Vagina (tissue), 2 donors: ENCODE results near the gene GABBR2. TPM values are rescaled to one million over a fixed set of nuclear protein-coding genes. Genes with fewer than 3 reads are reported as not detected.

Source experiments
- DNase-seq, 2 donors: peaks; one replicate each; pipeline ENCODE4 v3.0.0-alpha.2; 2017; ENCODE audit errors: extremely low spot score in 2 of 2
- H3K27ac ChIP-seq: fragments of 200-600 bp; sonication (generic); one replicate; pipeline ENCODE4 v1.5.1; 2019
- H3K27me3 ChIP-seq: fragments of 200-600 bp; sonication (generic); one replicate; pipeline ENCODE4 v1.5.1; 2019
- H3K36me3 ChIP-seq, 2 donors: fragments of 200-600 bp; sonication (generic); one replicate each; pipeline ENCODE4 v1.5.1; 2017 to 2019
- H3K4me1 ChIP-seq: fragments of 200-600 bp; sonication (generic); one replicate; pipeline ENCODE4 v1.5.1; 2019
- H3K4me3 ChIP-seq, 2 donors: fragments of 200-600 bp; sonication (generic); 1 replicate in 1 of 2; 2 replicates in 1 of 2; pipeline ENCODE4 v1.5.1; 2016 to 2019
- H3K9me3 ChIP-seq: fragments of 200-600 bp; sonication (generic); one replicate; pipeline ENCODE4 v1.5.1; 2019
- POLR2A ChIP-seq, 2 donors: fragments of 450-650 bp; IDR thresholded peaks; one replicate each; pipeline ENCODE4 v1.6.1; 2017; ENCODE audit warnings: antibody characterized with exemption in 2 of 2, mild to moderate bottlenecking in 2 of 2, moderate library complexity in 2 of 2
- POLR2AphosphoS5 ChIP-seq, 2 donors: sonication (generic); formaldehyde crosslinking; IDR thresholded peaks; one replicate each; pipeline ENCODE4 v1.9.0; 2017; ENCODE audit warnings: antibody characterized with exemption in 2 of 2, mild to moderate bottlenecking in 2 of 2, low read depth in 1 of 2; ENCODE audit not compliant: insufficient read depth in 1 of 2
- intact Hi-C: fragments of 100-400 bp; cut with DNase I; formaldehyde crosslinking; loops from one replicate; pipeline ENCODE4 v1.15.1; 2023
- total RNA-seq: library from RNA; depleted of rRNA; stranded (reverse); fragments of >200 nt; gene quantifications from one replicate; pipeline ENCODE4 v1.2.3, GENCODE V29; 2016
- TF ChIP-seq, protein P1 (sequence below), 3 experiments: fragments of 450-650 bp in 2 of 3; fragments of 200-600 bp in 1 of 3; sonication (generic) in 1 of 3; IDR thresholded peaks; one replicate each; pipeline ENCODE4 v1.5.1; 2017 to 2019; ENCODE audit warnings: antibody characterized with exemption in 3 of 3, mild to moderate bottlenecking in 2 of 3, moderate library complexity in 2 of 3

The GABBR2 gene
- total RNA-seq, 1 donor from 2014 or later: not detected

DNA sequence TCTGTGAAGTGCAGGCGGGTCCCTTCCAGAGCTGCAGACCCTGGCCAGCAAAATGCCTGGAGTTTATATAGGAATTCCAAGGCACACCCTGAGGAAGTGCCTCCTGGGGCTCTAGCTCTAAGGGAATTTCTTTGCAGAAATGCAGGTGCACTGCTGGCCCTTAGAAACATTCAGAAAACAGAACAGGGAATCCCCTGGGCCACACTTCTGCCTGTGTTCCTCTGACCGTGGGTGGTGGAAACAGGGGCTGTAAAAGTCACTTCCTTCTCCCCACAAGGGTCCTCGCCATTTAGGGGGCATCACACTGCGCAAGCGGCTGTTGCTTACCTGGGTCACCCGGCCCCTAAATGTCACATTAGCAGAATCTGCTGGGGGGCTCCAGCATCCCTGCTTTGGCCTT lies 312.5 kb downstream of the GABBR2 start:
- H3K4me3 ChIP-seq: no peak overlapping the region
- no peaks in the 10 kb centered on the region for H3K4me1 ChIP-seq
- no peaks in the 10 kb centered on the region for H3K9me3 ChIP-seq
- DNase-seq: no peak
- intact Hi-C loops: no loop called here
- no peaks in the 10 kb centered on the region for H3K27me3 ChIP-seq
- no peaks in the 10 kb centered on the region for H3K36me3 ChIP-seq
- TF ChIP-seq POLR2AphosphoS5 (IDR thresholded peaks at IDR 0.05; ENCODE audit: insufficient read depth in 1 of 2, low read depth in 1 of 2): no peak
- TF ChIP-seq, protein P1, sequence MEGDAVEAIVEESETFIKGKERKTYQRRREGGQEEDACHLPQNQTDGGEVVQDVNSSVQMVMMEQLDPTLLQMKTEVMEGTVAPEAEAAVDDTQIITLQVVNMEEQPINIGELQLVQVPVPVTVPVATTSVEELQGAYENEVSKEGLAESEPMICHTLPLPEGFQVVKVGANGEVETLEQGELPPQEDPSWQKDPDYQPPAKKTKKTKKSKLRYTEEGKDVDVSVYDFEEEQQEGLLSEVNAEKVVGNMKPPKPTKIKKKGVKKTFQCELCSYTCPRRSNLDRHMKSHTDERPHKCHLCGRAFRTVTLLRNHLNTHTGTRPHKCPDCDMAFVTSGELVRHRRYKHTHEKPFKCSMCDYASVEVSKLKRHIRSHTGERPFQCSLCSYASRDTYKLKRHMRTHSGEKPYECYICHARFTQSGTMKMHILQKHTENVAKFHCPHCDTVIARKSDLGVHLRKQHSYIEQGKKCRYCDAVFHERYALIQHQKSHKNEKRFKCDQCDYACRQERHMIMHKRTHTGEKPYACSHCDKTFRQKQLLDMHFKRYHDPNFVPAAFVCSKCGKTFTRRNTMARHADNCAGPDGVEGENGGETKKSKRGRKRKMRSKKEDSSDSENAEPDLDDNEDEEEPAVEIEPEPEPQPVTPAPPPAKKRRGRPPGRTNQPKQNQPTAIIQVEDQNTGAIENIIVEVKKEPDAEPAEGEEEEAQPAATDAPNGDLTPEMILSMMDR (IDR thresholded peaks at IDR 0.05): no peak
- no peak for TF ChIP-seq POLR2A (IDR thresholded peaks at IDR 0.05)
- no peak overlapping the region for H3K27ac ChIP-seq

DNA sequence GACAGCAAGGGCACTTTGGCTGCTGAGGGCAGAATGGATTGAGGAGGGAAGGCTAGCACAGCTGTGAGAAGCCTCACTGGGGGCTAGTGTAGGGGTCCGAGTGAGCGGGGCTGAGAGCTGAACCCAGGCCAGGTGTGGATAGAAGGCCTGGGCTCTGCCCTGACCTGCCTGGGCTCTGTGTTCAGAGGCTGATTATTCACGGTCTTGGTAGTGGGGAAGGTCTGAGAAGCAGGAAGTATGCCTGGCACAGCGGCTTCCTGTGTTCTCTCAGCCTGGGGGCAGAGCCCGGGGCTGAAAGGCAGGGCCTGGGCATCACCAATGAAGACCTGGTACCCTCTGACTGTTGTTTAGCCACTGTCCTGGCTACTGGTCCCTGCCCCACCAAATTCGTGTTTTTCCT lies 316.9 kb downstream of the GABBR2 start:
- Histone ChIP-seq H3K27ac (no peak overlapping the region), H3K27me3 (no peaks in the 10 kb centered on the region), H3K9me3 (no peaks in the 10 kb centered on the region), H3K4me3 (no peak overlapping the region), H3K36me3 (no peaks in the 10 kb centered on the region), H3K4me1 (no peaks in the 10 kb centered on the region)
- TF ChIP-seq POLR2A (IDR thresholded peaks at IDR 0.05) (no peak), POLR2AphosphoS5 (IDR thresholded peaks at IDR 0.05; ENCODE audit: insufficient read depth in 1 of 2, low read depth in 1 of 2) (no peak)
- TF ChIP-seq, protein P1 (IDR thresholded peaks at IDR 0.05): no peak
- intact Hi-C loops: no loop called here
- DNase-seq: no peak

DNA sequence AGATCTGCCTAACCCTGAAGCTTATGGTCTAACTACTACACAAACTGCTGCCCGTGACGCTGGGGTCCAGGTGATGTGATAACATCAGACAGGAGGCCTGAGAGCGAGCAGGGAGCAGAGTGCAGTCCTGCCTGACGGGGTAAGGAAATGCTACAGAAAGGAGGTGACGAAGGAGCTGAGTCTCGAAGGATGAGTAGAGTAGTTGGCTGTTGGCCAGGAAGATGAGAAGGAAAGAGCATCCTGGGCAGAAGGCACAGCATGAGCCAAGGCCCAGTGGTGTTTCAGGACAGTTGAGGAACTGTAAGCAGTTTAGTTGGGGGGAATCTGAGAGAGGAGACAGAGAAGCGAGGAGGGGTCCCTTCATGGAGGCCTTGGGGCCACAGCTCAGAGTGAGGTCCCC lies 317.3 kb downstream of the GABBR2 start:
- Histone ChIP-seq H3K9me3 (no peaks in the 10 kb centered on the region), H3K36me3 (no peaks in the 10 kb centered on the region), H3K4me3 (no peak overlapping the region), H3K27ac (no peak overlapping the region), H3K4me1 (no peaks in the 10 kb centered on the region), H3K27me3 (no peaks in the 10 kb centered on the region)
- DNase-seq: no peak
- TF ChIP-seq, protein P1 (IDR thresholded peaks at IDR 0.05): no peak
- no peak for TF ChIP-seq POLR2A (IDR thresholded peaks at IDR 0.05)
- no peak for TF ChIP-seq POLR2AphosphoS5 (IDR thresholded peaks at IDR 0.05; ENCODE audit: insufficient read depth in 1 of 2, low read depth in 1 of 2)
- intact Hi-C loops: no loop called here

DNA sequence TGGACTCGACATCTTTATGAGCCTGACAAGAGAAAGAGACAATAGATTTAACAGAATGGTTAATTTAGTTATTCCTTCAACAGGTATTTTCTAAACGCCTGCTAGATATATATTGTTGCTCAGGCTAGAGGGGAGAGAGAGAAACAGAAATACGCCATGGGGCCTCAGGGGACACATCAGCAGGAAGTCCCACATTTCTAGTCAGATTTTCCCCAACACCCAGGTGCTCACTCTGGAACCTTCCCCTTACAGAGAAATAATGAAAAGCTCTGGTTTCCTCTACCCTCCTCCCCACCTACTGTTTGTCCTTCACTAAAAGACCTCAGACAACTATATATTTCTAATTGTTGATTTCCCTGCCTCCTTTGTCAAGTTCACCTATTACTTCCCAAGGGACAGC lies 323.0 kb downstream of the GABBR2 start:
- no peaks in the 10 kb centered on the region for H3K36me3 ChIP-seq
- H3K9me3 ChIP-seq: no peaks in the 10 kb centered on the region
- no peaks in the 10 kb centered on the region for H3K27me3 ChIP-seq
- DNase-seq: no peak
- no peak overlapping the region for H3K4me3 ChIP-seq
- intact Hi-C loops: no loop called here
- H3K4me1 ChIP-seq: no peaks in the 10 kb centered on the region
- TF ChIP-seq, protein P1 (IDR thresholded peaks at IDR 0.05): no peak
- TF ChIP-seq POLR2AphosphoS5 (IDR thresholded peaks at IDR 0.05; ENCODE audit: insufficient read depth in 1 of 2, low read depth in 1 of 2) (no peak), POLR2A (IDR thresholded peaks at IDR 0.05) (no peak)
- H3K27ac ChIP-seq: no peak overlapping the region

DNA sequence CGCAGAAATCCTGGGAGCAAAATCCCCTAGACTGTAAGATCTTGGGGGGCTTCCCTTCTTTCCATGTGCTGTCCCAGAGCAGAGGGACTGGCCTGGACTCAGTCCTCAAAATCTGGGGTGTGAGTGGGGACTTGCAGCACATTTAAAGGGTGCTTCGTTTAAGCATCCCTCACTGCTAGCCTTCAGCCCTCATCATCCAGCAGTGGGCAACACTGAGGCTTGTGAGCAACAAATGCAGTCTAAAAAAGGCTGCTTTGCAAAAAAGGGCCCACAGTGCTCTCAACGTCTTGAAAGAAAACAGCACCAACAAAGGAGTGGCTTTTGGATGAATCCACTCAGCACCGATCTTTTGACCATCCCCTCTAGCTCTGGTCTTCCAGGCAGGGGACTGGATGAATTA lies 325.0 kb downstream of the GABBR2 start:
- Histone ChIP-seq H3K27me3 (no peaks in the 10 kb centered on the region), H3K4me1 (no peaks in the 10 kb centered on the region), H3K27ac (no peak overlapping the region), H3K4me3 (no peak overlapping the region), H3K36me3 (no peaks in the 10 kb centered on the region), H3K9me3 (no peaks in the 10 kb centered on the region)
- intact Hi-C loops: no loop called here
- TF ChIP-seq, protein P1 (IDR thresholded peaks at IDR 0.05): no peak
- no peak for TF ChIP-seq POLR2AphosphoS5 (IDR thresholded peaks at IDR 0.05; ENCODE audit: insufficient read depth in 1 of 2, low read depth in 1 of 2)
- no peak for TF ChIP-seq POLR2A (IDR thresholded peaks at IDR 0.05)
- no peak for DNase-seq
